ENCODE data around the gene RPS6KB2. TPM values are rescaled to one million over a fixed set of nuclear protein-coding genes. Genes with fewer than 3 reads are reported as not detected.

Gene RPS6KB2
- total RNA-seq = 63.0 TPM

DNA sequence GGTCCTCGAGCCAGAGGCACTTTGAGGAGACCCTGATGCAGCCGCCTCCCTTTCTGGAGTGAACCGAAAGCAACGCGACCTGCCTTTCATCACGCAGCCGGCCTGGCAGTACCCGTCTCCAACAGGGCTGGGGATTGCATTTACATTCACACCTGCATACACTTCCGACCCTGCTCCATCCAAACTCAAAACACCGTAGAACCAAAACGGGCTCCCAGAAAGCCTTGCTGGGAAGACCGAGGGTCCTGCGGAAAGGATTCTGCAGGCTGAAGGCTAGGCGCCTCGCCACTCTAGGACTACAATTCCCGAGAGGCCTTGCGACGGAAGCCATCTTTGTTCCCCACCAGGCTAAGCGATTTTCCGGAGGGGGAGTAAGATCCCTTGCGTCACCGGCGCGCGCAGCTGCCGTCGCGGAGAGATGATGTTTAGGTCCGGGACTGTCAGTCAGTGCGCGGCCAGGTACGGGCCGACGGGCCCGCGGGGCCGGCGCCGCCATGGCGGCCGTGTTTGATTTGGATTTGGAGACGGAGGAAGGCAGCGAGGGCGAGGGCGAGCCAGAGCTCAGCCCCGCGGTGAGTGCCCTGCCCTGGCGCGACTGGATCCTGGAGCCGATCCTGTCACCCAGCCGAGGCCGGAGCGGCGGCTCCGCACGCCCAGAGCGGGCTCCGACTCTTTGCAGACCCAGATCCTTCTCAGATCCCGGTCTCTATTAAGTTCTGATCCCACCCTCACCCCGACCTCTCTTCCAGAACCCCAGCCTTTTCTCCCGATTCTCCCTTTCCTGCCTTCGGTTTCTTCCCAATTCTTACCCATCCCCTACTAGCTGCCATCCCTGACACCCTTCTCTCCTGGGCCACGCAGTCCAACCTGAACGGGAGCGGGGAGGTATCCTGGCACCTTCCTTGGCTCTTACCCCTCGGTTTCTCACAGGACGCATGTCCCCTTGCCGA, at the start of gene RPS6KB2:
TSS of gene RPS6KB2 (plus strand) at position 443 of the 950 bp plus-strand sequence. CDS start at position 495, 52 bp downstream.
- DNase-seq (ENCODE audit: low read depth in 2 of 3, low spot score in 2 of 3) = peak; percentile 96 to 98 (median 98)

DNA sequence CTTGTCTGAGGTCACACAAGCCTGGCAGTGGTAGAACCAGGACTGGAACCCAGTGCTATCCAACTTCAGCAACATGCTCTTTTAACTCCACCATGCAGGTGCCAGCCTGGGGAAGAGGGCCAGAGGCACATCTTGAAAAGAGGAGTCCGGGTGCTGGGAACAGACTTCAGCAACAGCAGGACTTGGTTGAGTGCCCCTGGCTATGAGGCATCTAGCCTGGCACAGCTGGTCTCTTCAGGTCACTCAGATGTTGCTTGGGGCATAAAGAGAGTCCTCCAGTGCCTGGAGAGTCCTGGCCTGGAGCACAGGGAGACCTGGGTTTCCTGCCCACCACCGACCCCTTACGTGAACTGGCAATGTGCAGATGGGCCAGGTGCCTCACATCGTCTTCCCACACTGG, 49.8 kb upstream of the RPS6KB2 start:
- DNase-seq (ENCODE audit: low read depth in 2 of 3, low spot score in 2 of 3) = no peak

DNA sequence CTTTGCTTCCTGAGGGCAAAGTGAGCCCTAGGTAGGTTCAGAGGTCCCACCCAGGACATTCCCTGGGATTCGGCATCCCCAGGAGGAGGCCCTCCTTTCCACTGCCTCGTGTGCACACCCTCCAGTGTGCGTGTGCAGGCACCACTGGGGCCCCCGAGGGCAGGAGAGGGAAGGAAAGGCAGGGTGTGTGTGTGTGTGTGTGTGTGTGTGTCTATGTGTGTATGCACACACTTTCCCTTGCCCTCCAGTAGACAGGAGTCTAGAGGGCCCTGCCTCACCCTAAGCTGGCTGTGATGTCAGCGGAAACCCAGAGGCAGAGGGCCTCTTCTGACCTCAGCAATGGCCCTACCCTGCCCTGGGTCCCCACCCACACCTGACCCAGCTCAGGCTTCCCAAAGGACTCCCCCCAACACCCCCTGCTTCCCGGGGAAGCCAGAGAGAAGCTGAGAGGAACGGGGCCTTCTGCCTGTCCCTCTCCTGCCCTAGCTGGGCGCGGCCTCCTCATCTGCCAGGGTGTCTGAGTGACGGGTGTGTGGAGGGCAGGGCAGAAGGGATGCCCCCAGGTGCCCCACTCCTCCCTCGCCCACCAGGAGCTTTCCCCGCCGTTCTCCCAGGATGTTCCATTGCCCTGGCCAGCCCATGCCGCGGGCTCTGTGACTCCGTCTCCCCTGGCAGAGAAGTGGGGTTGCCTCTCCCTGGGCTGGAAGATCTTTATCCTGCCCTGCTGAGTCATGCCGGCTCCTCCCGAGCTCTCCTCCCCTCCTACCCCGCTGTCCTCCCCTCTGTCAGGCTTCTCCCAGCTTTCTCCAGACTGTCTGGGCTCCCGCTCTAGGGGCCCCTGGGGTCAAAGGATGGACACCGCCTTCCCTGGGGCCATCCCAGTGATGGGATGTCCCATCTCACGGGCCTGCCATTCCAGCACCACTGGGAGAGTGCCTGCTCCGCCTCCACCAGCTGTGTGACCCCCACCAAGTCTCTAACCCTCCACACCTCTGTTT, 48.9 kb upstream of the RPS6KB2 start:
- DNase-seq (ENCODE audit: low read depth in 2 of 3, low spot score in 2 of 3) = no peak

DNA sequence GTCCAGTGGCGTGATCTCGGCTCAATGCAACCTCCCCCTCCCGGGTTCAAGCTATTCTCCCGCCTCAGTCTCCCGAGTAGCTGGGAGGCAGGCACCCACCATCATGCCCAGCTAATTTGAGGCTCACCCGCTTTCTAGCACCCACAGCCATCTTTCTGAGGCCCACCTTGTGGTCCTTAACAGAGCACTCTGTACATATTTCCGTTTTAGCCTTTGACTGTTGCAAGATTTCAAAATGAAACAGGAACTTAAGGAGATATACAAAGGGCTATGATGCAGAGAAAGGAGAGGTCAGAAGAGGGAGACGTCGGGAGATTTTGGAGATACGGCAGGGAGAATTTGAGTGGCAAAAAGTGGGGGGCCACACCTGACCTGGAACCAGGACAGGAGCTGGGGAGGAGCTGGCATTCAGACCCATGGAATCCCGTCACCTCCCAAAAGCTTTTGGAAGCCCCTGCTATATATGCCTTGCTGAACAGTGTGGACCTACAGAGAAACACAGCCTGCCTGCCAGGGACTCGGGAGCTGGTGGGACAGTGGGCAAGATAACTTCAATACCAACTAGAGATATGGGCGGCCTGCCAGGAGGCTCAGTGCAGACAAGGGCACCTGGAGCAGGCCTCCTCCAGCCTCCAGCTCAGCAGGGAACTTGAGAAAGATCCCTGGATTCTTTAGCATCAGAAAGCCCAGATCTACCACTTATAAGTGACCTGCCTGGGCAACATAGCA, 46.9 kb upstream of the RPS6KB2 start:
- peak in 1 of 3 donors; percentile 59 for DNase-seq (ENCODE audit: low read depth in 2 of 3, low spot score in 2 of 3)

DNA sequence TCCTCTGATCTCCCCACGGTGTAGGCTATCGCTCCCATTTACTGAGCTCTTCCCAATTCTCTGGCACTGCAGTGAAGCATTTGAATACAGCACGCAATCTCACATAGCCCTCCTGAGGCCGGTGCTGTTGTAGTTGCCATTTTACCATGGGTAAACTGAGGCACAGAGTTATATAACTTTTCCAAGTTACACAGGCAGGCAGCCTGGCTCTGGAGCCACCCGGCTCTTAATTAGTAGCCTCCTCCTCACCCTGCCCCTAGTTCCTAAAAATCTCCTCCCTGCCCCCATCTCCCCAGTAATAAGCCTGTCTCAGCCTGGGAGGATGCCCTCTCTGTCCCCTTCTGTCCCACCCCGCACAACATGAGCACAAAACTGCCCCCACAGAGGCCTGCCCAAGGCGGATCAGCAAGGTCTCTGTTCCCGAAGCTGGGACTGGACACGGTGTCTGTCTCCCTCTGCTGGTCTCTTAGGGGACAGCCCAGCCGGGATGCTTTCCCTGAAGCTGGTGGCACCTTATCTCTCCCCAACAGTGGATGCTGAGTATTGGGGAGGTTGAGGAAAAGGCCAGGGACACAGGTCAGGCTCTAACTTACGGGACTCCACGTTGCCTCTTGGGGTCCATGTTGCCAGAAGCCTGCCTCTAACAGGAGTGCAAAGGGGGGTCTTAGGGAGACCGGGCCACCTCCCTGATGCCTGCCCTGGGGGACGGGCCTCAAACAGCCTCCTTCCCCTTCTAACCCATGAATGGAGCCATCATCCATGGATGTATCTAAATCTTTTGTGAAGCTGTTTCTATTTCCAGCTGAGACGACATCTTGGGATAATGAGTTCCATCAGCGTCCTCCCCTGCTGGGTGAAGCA, 45.8 kb upstream of the RPS6KB2 start:
- DNase-seq (ENCODE audit: low read depth in 2 of 3, low spot score in 2 of 3) = peak in 2 of 3 donors; percentile 70 to 84

DNA sequence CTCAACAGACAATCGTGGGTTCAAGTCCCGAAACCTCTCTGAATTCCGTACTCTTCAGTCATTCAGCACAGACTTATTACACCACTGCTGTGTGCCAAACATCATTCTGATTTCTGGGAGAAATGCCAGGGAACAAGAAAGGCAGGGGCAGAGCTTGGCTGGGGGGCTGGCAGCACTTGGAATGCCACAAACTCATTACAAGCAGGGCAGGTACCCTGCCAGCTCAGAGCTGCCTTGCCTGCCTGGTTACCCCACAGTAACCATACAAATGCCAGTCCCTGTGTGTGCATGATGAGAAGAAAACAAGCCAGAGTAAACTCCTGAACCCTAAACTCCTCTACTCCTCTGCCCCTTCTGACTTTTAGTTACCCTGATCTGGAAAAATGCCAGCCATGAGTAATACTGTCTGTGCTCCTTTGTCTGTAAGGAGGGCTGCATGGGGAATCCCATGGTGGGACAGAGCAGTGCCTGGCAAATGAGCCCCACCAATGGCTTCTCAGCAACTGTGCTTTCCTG, 43.4 kb upstream of the RPS6KB2 start:
- DNase-seq (ENCODE audit: low read depth in 2 of 3, low spot score in 2 of 3) = no peak

DNA sequence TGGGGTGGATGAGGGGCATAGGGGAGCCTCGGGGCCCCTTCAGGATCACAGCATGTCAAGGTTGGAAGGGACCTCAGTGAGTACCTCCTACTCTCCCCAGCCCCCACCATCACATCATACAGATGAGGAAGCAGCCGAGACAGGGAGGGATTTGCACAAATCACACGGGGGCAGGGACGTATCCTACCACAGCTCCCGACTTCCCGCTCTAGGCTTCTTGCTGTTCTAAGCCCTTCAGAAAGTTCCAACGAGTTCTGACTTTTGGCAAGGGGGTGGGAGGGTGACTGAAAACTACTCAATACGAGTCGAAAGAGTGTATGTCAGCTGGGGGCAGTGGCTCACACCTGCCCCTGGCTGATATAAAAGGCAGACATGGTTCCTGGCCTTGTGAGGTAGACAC, 41.2 kb upstream of the RPS6KB2 start:
- no peak for DNase-seq (ENCODE audit: low read depth in 2 of 3, low spot score in 2 of 3)

DNA sequence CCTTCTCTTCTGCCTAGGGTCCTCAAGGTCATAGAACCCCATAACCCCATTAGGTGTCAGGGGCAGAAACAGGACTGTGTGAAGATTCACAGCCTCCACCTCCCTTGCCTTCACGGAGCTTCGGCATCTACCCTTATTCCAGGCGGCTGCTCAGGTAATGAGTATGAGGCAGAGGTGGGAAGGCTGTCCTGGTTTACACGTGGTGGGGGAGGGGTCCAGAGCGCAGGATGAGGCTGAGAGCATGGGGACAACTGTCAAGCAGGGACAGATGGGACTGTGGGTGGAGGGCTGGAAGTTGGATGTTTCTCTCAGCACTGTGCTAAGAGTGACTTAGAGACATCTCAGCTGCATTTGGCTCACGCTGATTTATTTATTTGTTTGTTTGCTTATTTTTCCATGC, 40.8 kb upstream of the RPS6KB2 start:
- no peak for DNase-seq (ENCODE audit: low read depth in 2 of 3, low spot score in 2 of 3)

DNA sequence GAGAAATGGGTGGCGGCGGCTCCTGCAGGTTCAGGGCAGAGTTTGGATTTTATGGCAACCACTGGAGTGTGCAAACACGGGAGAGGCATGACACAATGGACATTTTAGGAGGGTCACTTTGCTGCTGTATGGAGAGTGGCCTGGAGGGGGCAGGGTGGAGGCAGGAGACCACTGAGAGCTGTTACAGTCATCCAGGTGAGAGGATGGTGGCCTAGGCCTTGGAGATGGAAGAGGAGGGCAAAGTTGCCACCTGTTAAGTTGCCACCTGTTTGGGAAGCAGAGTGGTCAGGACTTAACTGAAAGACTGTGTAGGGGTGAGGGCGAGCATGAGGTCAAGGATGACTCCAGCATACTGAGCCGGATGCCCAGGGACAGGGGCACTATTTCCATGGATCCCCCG, 38.8 kb upstream of the RPS6KB2 start:
- DNase-seq (ENCODE audit: low read depth in 2 of 3, low spot score in 2 of 3) = peak in 1 of 3 donors; percentile 54

DNA sequence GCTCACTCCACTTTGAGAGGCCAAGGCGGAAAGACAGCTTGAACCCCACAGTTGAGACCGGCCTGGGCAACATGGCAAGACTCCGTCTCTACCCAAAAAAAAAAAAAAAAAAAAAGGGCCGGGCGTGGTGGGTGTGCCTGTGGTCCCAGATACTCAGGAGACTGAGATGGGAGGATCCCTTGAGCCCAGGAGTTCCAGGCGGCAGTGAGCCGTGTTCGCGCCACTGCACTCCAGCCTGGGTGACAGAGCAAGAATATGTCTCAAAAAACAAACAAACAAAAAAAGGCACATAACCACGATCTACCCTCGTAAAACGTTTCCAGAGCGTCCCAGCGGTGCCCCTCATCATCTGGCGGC, 37.4 kb upstream of the RPS6KB2 start:
- no peak for DNase-seq (ENCODE audit: low read depth in 2 of 3, low spot score in 2 of 3)

DNA sequence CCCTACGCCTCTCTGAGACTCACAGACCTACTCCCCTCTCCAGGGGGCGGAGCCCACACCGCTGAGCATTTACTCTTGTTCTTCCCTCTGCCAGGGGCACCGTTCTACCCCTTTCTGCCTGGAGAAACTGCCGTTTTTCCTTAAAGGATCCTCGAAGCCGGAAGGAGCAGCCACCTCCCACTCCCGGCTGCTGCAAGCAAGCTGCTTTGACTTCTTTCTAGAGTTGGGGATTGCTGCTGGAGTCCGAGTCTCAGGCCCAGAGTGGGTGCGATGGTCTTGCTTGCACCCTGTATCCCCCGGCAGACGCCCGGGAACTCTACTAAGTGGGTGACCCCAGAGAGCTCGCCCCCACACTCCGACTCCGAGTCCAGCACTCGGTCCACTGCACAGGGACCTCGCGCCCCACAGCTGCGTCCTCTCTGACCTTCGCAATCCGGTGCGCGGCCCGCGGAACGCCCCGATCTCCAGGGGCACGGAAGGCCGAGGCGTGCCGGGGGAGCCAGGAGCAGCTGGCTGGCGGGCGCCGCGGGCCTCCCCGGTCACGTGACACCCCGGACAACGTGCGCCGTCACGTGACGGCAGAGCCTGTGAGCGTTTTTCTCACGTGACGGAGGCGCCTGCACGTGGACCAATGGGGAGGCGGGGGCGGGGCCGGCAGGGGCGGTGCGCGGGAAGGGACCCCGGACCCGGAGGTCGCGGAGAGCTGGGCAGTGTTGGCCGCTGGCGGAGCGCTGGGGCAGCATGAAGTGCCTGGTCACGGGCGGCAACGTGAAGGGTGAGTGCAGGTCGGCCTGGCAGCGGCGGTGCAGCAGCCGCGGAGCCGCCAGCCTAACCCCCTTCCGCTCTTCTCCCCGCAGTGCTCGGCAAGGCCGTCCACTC, 36.8 kb upstream of the RPS6KB2 start, which contains the start of gene RAD9A:
TSS of gene RAD9A (plus strand) at position 683 of the 879 bp plus-strand sequence. CDS start at position 742, 59 bp downstream.
- peak; percentile 84 to 95 (median 95) for DNase-seq (ENCODE audit: low read depth in 2 of 3, low spot score in 2 of 3)

DNA sequence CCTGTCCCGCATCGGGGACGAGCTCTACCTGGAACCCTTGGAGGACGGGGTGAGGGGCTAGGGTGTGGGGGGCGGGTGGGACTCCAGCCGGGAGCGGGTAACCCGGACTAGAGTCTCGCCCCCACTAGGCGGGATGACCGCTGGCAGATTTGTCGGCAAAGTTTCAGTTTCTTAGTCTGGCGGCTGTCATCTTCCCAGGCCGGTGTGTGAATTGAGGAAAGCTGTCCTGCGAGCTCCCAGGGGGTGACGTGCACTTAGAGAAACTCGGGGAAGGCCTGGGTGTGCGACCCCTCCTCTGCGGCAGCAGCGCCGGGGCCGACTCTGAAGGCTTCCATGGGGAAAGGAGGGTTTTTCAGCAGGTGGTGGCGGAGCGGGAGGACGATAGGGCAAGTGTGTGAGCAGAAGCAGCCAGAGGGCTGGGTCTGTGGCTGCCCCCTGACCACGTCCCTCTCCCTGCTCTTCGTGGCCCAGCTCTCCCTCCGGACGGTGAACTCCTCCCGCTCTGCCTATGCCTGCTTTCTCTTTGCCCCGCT, 36.0 kb upstream of the RPS6KB2 start:
- DNase-seq (ENCODE audit: low read depth in 2 of 3, low spot score in 2 of 3) = no peak

DNA sequence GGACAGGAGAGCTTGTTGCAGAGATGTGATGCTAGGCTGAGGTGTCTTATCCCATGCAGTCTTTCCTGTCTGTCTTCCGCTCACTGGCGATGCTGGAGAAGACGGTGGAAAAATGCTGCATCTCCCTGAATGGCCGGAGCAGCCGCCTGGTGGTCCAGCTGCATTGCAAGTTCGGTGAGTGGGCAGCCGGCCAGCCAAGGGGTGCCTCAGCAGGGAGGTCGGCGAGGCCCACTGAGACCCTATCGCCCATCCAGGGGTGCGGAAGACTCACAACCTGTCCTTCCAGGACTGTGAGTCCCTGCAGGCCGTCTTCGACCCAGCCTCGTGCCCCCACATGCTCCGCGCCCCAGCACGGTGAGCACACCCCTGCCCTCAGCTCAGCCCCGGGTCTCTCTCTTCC, 34.9 kb upstream of the RPS6KB2 start:
- no peak for DNase-seq (ENCODE audit: low read depth in 2 of 3, low spot score in 2 of 3)

DNA sequence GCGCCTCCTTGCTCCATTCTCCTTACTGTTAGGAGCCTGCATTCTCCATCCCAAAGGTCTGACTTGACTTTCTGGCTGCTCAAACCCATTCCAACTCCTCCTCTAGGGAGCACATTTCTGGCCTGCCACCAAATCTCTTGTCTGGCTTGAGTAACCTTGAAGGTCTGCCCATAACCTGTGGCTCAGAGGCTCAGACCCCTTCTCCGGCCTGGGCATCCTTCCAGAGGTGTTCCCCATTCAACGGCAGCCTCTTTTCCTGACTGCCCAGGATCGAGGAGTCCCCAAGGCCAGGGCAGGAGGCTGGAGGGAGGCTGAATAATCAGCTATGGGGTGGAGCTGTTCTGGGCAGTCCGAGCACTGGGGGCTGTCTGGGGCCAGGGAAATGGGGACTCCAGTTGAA, 34.3 kb upstream of the RPS6KB2 start:
- DNase-seq (ENCODE audit: low read depth in 2 of 3, low spot score in 2 of 3) = no peak

DNA sequence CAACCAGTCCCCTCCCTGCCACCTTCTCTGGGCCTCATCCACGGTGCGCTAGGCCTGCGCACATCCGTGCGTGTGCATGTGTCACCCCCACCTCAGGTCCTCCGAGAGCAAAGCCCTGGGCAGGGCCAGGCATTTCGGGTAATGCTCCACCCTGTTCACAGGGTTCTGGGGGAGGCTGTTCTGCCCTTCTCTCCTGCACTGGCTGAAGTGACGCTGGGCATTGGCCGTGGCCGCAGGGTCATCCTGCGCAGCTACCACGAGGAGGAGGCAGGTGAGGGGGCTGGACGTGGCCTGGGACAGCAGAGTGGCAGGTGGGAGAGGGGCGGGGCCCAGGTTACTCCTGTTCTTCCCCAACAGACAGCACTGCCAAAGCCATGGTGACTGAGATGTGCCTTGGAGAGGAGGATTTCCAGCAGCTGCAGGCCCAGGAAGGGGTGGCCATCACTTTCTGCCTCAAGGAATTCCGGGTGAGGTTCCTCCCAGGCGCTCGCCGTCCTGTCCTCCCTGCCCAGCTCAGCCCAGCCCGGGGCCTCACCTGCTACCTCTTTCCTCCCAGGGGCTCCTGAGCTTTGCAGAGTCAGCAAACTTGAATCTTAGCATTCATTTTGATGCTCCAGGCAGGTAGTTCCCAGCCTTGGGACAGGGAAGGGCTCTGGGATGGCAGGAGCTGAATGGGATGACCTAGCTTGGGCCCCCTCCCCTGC, 32.6 kb upstream of the RPS6KB2 start:
- DNase-seq (ENCODE audit: low read depth in 2 of 3, low spot score in 2 of 3) = no peak

DNA sequence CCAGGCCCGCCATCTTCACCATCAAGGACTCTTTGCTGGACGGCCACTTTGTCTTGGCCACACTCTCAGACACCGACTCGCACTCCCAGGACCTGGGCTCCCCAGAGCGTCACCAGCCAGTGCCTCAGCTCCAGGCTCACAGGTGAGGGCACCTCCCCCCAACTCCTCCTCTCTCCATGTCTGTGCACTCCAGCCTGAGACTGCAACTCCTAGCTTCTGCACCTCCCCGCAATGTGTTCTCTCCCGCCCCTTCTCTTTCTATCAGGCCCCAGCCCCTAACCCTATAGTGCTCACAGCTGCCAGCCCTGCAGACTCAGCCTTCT, 32.1 kb upstream of the RPS6KB2 start:
- DNase-seq (ENCODE audit: low read depth in 2 of 3, low spot score in 2 of 3) = no peak

DNA sequence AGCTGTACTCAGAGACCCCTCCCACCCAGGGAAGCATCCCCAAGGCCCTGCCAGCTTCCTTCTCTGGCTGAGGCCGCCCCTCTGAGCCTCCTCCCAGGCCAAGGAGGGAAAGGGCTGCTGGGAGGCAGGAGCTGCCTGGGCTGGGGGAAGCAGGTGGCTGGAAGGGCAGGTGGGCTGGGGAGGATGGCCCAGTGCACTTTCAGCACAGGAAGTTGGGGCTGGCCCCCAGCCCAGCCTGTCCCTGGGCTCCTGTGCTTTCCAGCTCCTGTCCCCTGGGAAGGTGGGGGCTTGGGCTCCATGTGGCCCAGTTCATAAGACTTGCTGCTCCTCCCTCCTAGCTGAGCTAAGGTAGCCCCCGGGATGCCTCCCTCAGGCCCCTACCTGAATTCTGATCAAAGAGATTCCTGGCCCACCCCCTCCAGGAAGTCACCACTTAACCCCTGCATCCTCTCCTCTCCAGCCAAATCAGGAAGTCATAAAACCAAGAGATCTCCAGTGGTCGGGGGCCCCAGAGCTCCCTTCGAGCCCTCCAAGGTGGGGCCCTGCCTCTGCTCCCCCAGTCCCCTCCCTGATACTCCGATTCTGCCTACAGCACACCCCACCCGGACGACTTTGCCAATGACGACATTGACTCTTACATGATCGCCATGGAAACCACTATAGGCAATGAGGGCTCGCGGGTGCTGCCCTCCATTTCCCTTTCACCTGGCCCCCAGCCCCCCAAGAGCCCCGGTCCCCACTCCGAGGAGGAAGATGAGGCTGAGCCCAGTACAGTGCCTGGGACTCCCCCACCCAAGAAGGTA, 31.5 kb upstream of the RPS6KB2 start:
- DNase-seq (ENCODE audit: low read depth in 2 of 3, low spot score in 2 of 3) = peak in 1 of 3 donors; percentile 44
